Vagina (tissue), 2 donors: ENCODE measurements around the gene SETD1A. TPM values are rescaled to one million over a fixed set of nuclear protein-coding genes. Genes with fewer than 3 reads are reported as not detected.

Experiments used
- DNase-seq, 2 donors: peaks; one replicate each; pipeline ENCODE4 v3.0.0-alpha.2; 2017; ENCODE audit errors: extremely low spot score in 2 of 2
- H3K27ac ChIP-seq: fragments of 200-600 bp; sonication (generic); one replicate; pipeline ENCODE4 v1.5.1; 2019
- H3K27me3 ChIP-seq: fragments of 200-600 bp; sonication (generic); one replicate; pipeline ENCODE4 v1.5.1; 2019
- H3K36me3 ChIP-seq, 2 donors: fragments of 200-600 bp; sonication (generic); one replicate each; pipeline ENCODE4 v1.5.1; 2017 to 2019
- H3K4me1 ChIP-seq: fragments of 200-600 bp; sonication (generic); one replicate; pipeline ENCODE4 v1.5.1; 2019
- H3K4me3 ChIP-seq, 2 donors: fragments of 200-600 bp; sonication (generic); 1 replicate in 1 of 2; 2 replicates in 1 of 2; pipeline ENCODE4 v1.5.1; 2016 to 2019
- H3K9me3 ChIP-seq: fragments of 200-600 bp; sonication (generic); one replicate; pipeline ENCODE4 v1.5.1; 2019
- POLR2A ChIP-seq, 2 donors: fragments of 450-650 bp; IDR thresholded peaks; one replicate each; pipeline ENCODE4 v1.6.1; 2017; ENCODE audit warnings: antibody characterized with exemption in 2 of 2, mild to moderate bottlenecking in 2 of 2, moderate library complexity in 2 of 2
- POLR2AphosphoS5 ChIP-seq, 2 donors: sonication (generic); formaldehyde crosslinking; IDR thresholded peaks; one replicate each; pipeline ENCODE4 v1.9.0; 2017; ENCODE audit warnings: antibody characterized with exemption in 2 of 2, mild to moderate bottlenecking in 2 of 2, low read depth in 1 of 2; ENCODE audit not compliant: insufficient read depth in 1 of 2
- intact Hi-C: fragments of 100-400 bp; cut with DNase I; formaldehyde crosslinking; loops from one replicate; pipeline ENCODE4 v1.15.1; 2023
- total RNA-seq: library from RNA; depleted of rRNA; stranded (reverse); fragments of >200 nt; gene quantifications from one replicate; pipeline ENCODE4 v1.2.3, GENCODE V29; 2016
- TF ChIP-seq, protein P1 (sequence below), 3 experiments: fragments of 450-650 bp in 2 of 3; fragments of 200-600 bp in 1 of 3; sonication (generic) in 1 of 3; IDR thresholded peaks; one replicate each; pipeline ENCODE4 v1.5.1; 2017 to 2019; ENCODE audit warnings: antibody characterized with exemption in 3 of 3, mild to moderate bottlenecking in 2 of 3, moderate library complexity in 2 of 3

SETD1A gene
- total RNA-seq, 1 donor from 2014 or later, result 10.6 TPM

DNA sequence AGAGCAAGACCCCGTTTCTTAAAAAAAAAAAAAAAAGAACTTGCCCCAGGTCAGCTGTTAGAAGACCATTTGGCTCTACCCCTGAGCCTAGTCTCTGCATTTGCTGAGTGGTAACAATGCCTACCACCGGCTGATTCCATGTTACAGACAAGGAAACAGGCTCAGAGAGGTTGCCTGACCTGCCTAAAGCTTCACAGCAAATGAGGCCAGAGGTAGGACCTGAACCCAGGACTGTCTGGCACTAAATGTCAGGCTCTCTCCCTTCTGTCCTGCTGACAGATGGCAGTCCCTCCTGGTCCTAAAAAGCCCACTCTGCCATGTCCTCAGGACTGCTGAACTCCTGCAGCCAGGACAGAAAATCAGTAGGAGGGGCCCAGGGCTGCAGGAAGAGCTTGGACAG, 47.1 kb downstream of the SETD1A start:
- Histone ChIP-seq H3K4me3 (no peak overlapping the region), H3K27ac (no peak overlapping the region), H3K36me3 (no peaks in the 10 kb centered on the region), H3K4me1 (peaks cover 9% of the 10 kb centered on the region), H3K9me3 (no peaks in the 10 kb centered on the region), H3K27me3 (no peaks in the 10 kb centered on the region)
- no peak for DNase-seq
- no peak for TF ChIP-seq POLR2A (IDR thresholded peaks at IDR 0.05)
- TF ChIP-seq, protein P1, sequence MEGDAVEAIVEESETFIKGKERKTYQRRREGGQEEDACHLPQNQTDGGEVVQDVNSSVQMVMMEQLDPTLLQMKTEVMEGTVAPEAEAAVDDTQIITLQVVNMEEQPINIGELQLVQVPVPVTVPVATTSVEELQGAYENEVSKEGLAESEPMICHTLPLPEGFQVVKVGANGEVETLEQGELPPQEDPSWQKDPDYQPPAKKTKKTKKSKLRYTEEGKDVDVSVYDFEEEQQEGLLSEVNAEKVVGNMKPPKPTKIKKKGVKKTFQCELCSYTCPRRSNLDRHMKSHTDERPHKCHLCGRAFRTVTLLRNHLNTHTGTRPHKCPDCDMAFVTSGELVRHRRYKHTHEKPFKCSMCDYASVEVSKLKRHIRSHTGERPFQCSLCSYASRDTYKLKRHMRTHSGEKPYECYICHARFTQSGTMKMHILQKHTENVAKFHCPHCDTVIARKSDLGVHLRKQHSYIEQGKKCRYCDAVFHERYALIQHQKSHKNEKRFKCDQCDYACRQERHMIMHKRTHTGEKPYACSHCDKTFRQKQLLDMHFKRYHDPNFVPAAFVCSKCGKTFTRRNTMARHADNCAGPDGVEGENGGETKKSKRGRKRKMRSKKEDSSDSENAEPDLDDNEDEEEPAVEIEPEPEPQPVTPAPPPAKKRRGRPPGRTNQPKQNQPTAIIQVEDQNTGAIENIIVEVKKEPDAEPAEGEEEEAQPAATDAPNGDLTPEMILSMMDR (IDR thresholded peaks at IDR 0.05), result no peak
- TF ChIP-seq POLR2AphosphoS5 (IDR thresholded peaks at IDR 0.05; ENCODE audit: insufficient read depth in 1 of 2, low read depth in 1 of 2), result no peak
- intact Hi-C loops, result no loop called here

DNA sequence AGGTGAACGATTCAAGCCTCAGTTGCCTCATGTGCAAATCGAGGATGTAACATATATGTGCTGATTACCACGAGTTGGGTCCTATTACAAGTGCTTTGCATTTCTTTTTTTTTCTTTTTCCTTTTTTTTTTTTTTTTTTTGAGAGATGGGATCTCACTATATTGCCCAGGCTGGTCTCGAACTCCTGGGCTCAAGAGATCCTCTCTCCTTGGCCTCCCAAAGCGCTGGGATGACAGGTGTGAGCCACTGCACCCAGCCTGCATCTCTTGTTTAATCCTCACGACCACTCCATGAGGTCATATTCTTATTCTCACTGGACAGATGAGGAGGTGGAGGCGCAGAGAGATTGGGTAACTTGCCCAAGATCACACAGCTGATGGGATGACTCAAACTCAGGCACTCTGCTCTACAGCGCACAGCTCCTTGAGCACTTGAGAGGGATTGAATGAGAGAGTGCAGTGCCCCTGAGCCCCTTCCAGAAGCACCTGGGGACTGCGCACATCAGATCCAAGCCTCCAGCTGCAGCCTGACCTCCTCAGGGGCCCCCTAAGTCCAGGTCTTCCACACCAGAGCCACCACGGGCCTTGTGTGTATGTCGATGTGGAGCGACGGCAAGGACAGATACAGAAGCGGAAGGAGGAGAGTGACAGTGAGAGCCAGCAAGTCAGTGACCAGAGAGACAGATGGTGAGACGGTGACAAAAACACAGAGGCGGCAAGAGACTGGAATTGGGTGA, 48.0 kb downstream of the SETD1A start:
- TF ChIP-seq POLR2AphosphoS5 (IDR thresholded peaks at IDR 0.05; ENCODE audit: insufficient read depth in 1 of 2, low read depth in 1 of 2) (no peak), POLR2A (IDR thresholded peaks at IDR 0.05) (no peak)
- TF ChIP-seq, protein P1 (IDR thresholded peaks at IDR 0.05), result no peak
- intact Hi-C loops, result no loop called here
- Histone ChIP-seq H3K27me3 (no peaks in the 10 kb centered on the region), H3K36me3 (no peaks in the 10 kb centered on the region), H3K4me3 (no peak overlapping the region), H3K27ac (no peak overlapping the region), H3K9me3 (no peaks in the 10 kb centered on the region), H3K4me1 (peaks cover 9% of the 10 kb centered on the region)
- no peak for DNase-seq

DNA sequence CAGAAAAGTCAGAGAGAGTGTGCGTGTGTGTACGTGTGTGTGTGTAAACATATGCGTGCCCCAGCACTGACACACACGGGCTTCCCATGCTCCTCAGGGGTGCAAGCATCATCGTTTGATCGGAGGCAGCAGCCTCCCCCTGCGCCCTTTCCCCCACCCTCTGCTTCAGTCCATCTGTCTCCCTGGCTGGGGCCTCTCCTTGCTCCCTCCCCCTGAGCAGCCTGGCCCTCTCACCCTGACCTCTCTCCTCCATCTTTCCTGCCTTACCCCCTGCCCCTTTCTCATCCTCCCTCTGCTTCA, 48.5 kb downstream of the SETD1A start:
- TF ChIP-seq POLR2AphosphoS5 (IDR thresholded peaks at IDR 0.05; ENCODE audit: insufficient read depth in 1 of 2, low read depth in 1 of 2) (no peak), POLR2A (IDR thresholded peaks at IDR 0.05) (no peak)
- TF ChIP-seq, protein P1 (IDR thresholded peaks at IDR 0.05), result no peak
- no peak overlapping the region for H3K27ac ChIP-seq
- peaks cover 13% of the 10 kb centered on the region for H3K4me1 ChIP-seq
- DNase-seq, result no peak
- H3K36me3 ChIP-seq, result no peaks in the 10 kb centered on the region
- no peak overlapping the region for H3K4me3 ChIP-seq
- intact Hi-C loops, result no loop called here
- no peaks in the 10 kb centered on the region for H3K27me3 ChIP-seq
- H3K9me3 ChIP-seq, result no peaks in the 10 kb centered on the region

DNA sequence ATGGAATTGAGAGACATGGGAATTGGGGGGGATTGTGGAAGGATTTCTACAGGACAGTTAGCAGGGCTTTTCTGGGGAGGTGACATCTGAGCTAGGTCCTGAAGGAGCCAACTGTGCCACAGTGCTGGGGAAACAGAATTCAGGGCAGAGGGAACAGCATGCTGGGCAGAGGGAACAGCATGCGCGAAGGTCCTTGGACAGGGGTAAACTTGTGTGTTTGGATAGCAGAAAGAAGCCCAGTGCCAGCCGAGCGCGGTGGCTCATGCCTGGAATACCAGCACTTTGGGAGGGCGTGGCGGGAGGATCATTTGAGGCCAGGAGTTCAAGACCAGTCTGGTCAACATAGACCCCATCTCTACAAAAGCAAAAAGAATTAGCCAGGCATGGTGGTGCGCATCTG, 49.0 kb downstream of the SETD1A start:
- Histone ChIP-seq H3K36me3 (no peaks in the 10 kb centered on the region), H3K9me3 (no peaks in the 10 kb centered on the region), H3K4me3 (no peak overlapping the region), H3K27me3 (no peaks in the 10 kb centered on the region), H3K4me1 (peaks cover 9% of the 10 kb centered on the region), H3K27ac (no peak overlapping the region)
- DNase-seq, result no peak
- intact Hi-C loops, result no loop called here
- TF ChIP-seq POLR2AphosphoS5 (IDR thresholded peaks at IDR 0.05; ENCODE audit: insufficient read depth in 1 of 2, low read depth in 1 of 2) (no peak), POLR2A (IDR thresholded peaks at IDR 0.05) (no peak)
- TF ChIP-seq, protein P1 (IDR thresholded peaks at IDR 0.05), result no peak

DNA sequence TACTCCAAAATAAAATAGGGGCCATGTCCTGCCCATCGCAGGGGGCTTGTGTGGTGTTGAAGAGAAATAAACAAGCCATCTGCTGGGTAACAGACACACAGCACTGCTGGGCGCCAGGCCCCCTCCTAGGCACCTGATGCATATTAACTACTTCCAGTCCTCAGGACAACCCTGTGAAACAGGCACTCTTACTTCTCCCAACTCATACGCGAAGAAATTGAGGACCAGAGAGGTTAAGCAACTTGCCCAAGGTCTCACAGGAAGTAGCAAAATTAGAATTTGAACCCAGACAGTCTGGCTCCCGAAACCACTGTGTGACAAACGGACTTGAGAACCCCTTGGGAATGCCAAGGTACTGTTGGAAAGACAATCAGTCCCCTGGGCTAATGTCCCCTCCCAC, 50.1 kb downstream of the SETD1A start:
- no peak for DNase-seq
- Histone ChIP-seq H3K9me3 (no peaks in the 10 kb centered on the region), H3K4me3 (no peak overlapping the region), H3K27ac (no peak overlapping the region), H3K4me1 (peaks cover 5% of the 10 kb centered on the region), H3K27me3 (no peaks in the 10 kb centered on the region), H3K36me3 (no peaks in the 10 kb centered on the region)
- no peak for TF ChIP-seq POLR2AphosphoS5 (IDR thresholded peaks at IDR 0.05; ENCODE audit: insufficient read depth in 1 of 2, low read depth in 1 of 2)
- TF ChIP-seq POLR2A (IDR thresholded peaks at IDR 0.05), result no peak
- TF ChIP-seq, protein P1 (IDR thresholded peaks at IDR 0.05), result no peak
- intact Hi-C loops, result no loop called here
